NCI-H748 treated with DMSO at 0.1 percent for 48 hours (cell line): ENCODE results near the gene TRAPPC13.
"Not testable (repeated sequence)": the region's sequence is repeated elsewhere in the genome, so short reads cannot be mapped to it uniquely, and the experiment has no call there.

Experiments
- DNase-seq: peaks from one replicate; lab custom pipeline; 2025; lab: John Stamatoyannopoulos, UW

The TRAPPC13 gene, protein sequence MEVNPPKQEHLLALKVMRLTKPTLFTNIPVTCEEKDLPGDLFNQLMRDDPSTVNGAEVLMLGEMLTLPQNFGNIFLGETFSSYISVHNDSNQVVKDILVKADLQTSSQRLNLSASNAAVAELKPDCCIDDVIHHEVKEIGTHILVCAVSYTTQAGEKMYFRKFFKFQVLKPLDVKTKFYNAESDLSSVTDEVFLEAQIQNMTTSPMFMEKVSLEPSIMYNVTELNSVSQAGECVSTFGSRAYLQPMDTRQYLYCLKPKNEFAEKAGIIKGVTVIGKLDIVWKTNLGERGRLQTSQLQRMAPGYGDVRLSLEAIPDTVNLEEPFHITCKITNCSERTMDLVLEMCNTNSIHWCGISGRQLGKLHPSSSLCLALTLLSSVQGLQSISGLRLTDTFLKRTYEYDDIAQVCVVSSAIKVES

DNA sequence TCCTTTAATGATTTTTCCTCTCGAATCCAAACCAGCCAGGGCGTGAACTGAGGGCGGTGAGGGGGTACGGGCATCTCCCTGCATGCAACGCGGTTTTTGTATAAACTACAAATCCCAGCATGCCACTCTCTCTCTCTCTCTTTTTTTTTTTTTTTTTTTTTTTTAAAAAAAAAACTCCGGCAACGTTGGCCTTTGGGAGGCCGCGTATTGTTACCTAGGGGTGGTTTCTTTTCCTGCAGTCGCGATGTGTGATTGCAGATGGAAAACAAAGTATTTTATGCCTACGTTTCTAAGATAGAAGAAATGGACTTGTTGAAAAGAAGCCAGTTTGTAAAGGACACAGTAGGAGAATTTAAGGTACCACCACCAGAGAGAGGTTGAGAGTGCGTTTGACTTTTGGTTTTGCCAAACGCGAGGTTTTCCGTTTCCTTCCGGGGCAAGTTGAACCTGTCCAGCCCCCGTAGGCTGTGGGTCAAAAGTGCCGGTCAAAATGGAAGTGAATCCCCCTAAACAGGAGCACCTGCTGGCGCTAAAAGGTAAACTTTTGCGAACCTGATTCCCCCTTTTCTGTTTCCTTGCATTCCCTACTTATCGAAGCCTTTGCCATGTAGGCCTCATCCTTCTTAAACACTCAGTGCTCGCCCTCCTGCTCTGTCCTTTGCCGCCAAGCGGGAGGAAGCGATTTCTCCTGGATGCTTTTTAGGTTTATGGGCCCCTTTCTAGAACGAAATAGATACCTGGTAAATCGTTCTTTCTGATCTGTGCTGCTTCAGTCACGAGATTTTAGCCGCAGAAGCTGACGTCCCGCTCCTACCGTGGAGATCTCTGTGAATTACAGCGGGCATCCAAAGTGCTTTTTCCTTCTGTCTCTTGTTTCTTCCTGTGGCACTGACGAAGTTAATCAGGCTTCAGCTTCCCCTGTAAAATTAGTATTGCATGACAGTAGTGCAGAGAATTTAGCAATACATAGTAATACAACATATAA, at the start of gene TRAPPC13, which contains the start of gene SHLD3:
Gene TRAPPC13, plus strand, starts transcription at position 457 of the 985 bp plus-strand sequence. Its CDS starts 34 bp downstream, at position 491.
Gene SHLD3, plus strand, starts transcription at position 457 of the 985 bp plus-strand sequence. CDS start 4,561 bp downstream, outside the sequence.
- DNase-seq: peak; percentile 94

DNA sequence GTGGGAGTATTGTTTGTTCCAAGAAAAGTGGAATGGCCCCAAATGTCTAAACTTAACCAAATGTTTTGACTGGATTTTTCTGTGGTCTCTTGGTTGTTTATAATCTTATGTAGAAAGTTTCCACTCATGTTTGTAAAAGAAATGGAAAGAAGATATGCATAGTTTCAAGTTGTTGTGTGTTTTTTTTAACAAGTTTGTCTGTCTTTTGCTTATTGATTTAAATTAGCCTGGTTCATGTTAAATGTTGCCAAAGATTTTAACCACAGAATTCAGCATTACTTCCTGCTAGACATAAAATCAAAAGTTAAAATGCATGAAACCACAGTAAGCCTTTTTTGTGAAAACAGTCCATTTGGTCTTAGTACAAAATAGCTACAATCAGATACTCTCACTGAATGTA, 47.7 kb upstream of the TRAPPC13 start:
- DNase-seq: no peak

DNA sequence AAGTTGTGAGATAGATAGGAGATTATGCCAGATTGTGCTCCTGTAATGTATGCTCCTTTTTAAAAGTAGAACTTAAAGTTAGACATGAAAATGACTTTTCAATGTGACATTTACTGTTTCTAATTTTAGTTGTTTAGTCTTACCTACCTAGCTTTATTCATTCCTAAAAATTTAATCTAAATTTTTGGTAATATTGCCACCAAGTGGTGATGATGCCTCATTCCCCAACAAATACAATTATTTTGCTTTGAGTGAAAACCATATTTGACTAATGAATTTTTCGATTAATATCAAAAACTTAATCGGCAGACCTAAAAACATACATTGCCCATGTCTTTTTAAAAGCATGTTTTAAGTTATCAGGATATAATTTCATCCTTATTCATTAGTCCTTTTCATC, 36.1 kb upstream of the TRAPPC13 start:
- DNase-seq: no peak

DNA sequence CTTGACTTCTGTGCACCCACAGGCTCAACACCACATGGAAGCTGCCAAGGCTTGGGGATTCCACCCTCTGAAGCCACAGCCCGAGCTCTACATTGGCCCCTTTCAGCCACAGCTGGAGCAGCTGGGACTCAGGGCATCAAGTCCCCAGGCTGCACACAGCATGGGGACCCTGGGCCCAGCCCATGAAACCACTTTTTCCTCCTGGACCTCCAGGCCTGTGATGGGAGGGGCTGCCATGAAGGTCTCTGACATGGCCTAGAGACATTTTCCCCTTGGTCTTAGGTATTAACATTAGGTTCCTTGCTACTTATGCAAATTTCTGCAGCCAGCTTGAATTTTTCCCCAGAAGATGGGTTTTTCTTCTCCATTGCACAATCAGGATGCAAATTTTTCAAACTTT, 23.1 kb upstream of the TRAPPC13 start:
- not testable (repeated sequence) for DNase-seq

DNA sequence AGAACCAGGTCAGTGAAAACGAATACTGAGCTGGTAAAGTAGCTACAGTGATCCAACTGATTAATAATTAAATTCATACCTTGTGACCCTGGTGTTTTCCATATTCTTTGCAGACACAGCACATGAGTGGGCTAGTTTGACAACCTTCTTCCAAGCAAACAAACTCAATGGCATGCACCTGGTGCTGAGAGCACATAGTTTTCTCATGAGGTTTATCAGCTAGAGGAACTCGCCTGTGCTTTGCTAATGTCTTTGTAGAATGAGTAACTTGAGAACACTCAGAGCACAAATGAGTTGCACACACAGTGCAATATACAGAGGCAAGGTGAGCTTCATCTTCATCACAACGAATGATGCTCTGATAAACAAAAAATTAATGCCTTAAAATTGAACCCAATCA, 13.3 kb upstream of the TRAPPC13 start:
- DNase-seq: no peak

DNA sequence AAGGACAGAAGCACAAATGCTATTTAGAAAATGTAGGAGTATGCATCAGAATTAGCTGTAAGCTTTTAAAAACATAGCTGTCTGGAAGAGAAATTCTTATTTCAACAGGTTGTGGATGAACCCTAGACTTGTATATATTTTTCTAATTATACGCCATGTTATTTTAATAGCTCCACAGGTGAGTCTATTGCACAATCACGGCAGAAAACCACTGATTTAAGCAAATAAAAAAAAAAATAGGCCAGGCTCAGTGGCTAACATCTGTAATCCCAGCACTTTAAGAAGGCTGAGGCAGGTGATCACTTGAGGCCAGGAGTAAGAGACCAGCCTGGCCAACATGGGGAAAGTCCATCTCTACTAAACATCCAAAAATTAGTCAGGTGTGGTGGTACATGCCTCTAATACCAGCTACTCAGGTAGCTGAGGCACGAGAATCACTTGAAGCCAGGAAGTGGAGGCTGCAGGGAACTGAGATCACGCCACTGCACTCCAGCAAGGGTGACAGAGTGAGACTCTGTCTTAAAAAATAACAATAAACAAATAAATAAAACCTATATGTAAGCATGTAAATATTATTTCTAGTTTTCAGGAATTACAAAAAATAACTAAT, 12.4 kb upstream of the TRAPPC13 start:
- DNase-seq: no peak

DNA sequence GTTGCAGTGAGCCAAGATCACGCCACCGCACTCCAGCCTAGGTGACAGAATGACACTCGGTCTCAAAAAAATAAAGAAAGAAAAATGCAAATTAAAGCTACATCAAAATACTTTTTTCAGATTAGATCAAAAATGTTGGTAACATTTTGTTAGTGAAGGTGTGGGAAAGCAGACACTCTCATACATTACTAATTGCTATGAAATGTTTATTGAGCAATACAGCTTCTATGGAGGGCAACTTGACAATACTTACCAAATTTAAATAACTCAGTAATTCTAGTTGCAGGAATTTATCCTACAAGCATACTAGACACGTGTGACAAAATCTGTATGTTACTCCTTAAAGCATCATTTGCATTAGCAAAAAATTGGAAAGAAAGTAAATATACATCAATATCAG, 4.8 kb upstream of the TRAPPC13 start:
- DNase-seq: no peak

DNA sequence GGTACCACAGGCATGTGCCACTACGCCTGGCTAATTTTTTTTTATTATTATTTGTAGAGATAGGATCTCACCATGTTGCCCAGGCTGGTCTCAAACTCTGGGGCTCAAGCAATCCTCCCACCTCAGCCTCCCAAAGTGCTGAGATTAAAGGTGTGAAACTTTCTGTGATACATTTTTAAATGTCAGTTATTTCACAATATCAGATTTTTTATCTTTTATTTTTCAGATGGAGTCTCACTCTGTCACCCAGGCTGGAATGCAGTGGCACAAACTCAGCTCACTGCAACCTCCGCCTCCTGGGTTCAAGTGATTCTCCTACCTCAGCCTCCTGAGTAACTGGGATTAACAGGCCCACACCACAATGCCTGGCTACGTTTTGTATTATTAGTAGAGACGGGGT, 2.9 kb upstream of the TRAPPC13 start:
- not testable (repeated sequence) for DNase-seq

DNA sequence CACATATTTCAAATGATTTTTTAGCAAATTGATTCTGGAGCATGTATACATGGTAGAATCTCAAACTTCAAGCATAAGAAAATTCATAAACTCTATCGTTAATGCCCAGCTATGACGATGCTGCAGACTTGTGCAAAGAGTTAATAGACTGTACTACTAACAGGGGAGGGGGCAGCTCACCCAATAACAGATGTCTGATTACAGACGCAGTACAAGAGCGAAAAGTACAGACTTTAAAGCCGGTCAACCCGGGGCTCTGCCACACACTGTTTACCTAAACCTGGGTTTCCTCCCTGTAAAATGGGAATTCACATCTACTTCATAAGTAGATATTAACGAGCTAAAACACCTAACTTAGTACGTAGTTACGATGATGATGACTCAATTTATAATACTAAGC, 1.3 kb upstream of the TRAPPC13 start:
- no peak for DNase-seq

DNA sequence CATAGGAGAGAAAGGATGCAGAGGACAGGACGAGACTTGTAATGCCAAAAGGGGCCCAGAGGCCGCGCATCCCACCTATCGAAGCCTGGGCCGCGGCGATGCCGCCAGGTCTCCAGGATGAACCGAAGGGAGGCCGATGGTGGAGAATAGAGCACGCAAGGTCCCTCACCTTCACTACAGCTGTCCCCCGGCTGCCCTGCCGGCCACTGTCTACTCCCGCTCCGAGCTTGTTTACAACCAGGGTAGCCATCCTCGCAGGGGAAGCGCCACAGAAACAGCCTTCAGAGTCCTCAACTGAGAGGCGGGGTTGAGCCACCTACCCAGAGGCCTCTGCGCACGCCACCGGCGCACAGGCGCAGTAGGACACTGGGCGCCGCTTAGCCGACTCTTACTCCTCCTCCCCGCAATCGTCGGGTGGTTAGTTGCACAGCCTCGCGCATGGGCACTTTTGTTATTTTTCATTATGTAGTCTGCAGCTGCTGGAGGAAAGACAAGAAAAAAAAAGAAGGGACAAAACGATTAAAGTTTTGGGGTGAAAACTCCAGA, 729 bp upstream of the TRAPPC13 start, which contains the start of gene TRIM23:
Gene TRIM23, minus strand, starts transcription at position 309 of the 546 bp plus-strand sequence. Its CDS starts 59 bp downstream, at position 250.
- DNase-seq: peak; percentile 94

DNA sequence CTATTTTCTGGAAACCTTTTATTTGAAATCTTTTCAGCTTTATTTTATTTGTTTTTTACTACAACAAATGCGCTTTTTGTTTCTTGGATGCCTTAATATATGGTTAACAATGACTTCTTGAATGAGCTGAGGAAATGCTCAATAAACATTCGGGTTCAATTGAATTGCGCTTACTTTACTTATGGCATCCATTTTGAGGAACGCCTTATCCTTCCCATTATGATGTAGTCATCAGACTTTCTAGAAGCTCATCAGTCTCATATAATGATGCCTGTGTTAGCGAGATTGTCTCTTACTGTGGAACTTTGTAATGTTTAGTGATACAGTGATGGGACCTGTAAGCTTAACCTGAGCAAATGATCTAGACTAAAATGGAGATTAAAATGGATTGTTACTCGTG, 916 bp downstream of the TRAPPC13 start:
- no peak for DNase-seq

DNA sequence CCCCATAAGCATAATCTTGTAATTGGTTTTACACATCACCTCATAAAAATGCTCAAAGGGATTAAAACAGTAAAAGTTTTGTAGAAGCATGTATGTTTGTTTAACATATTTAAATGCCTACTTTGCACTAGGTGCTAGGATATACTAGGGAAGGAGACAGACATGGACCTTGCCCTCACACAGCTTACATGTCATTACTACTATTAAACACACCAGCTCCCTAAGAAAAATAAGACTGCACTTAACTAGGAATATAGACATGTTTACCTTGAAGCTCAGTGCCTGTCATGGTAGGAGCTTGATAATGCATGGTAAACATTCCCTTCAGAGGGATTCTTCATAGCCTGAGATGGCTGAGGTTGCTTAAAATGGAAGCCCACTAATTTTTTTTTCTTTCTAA, 6.2 kb downstream of the TRAPPC13 start:
- DNase-seq: no peak

DNA sequence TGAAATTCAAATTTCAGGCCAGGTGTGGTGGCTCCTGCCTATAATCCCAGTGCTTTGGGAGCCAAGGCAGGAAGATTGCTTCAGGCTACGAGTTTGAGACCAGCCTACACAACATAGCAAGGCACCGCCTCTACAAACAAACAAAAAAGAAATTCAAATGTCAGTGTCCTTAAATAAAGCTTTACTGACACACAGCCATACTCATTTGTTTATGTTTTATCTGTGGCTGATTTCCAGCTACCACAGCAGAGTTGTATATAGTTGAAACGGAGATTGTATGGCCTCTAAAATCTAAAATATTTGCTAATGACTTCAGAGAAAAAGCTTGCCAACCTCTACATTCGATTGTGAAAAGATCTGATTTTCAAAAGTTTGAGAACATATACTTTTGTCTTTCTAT, 15.4 kb downstream of the TRAPPC13 start:
- no peak for DNase-seq

DNA sequence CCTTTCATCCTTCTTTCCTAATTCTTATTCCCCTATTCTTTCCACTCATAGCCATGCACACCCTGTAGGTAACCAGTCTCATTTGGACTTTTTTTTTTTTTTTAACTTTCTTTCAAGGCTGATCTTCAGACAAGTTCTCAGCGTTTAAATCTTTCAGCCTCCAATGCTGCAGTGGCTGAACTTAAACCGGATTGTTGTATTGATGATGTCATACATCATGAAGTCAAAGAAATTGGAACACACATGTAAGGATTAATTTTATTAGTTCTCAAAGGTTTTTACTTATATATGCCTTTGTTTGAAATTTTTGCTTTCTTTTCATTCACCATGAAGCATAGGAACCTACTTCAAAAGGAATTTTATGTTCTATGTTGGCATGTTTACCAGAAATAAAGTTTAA, 22.1 kb downstream of the TRAPPC13 start:
- DNase-seq: no peak

DNA sequence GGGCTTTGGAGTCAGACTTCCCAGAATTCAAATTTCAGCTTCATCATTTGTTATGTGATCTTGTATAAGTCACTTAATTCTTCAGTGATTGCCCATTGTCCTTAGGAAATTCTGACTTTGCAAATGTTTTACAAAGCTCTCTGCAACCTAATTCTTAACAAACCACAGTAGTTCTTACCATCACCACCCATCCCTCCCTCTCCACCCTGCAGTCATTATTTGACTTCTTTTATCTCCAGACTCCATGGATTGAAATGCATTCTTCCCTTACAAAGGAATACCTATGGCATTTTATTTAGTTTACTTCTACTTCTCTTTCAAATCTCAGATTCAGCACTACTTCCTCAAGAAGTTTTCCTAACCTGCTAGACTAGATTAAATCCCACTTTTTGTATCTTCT, 23.1 kb downstream of the TRAPPC13 start:
- no peak for DNase-seq

DNA sequence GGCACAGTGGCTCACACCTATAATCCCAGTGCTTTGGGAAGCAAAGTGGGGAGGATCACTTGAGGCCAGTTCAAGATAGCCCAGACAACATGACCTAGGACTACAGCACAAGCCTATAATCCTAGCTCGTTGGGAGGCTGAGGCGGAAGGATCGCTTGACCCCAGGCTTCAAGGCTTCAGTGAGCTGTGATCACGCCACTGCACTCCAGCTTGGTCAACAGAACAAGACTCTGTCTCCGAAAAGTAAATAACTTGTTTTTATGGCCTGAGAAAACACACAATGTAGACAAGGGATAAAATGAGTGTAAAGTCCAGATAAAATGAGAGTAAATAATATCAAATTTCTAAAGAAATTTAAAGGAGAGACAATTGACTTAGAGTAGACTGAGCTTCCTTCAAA, 26.3 kb downstream of the TRAPPC13 start:
- DNase-seq: no peak

DNA sequence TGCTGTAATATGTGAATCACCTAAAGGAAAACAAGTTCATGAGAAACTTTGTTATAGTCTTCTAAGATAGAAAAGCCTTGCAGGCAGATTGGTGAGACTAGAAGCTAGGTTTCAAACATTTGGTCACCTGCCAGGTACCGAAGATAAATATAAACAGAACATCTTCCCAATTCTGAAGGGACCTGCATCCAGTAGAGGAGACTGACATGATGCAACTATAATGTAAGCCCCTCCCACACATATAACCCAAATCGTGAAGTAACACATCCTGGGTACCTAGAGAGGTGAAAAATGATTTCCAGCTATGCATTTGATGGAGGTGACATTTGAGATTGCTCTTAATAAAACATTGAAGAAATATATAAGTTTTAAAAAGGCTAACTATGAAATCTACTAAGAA, 29.9 kb downstream of the TRAPPC13 start:
- no peak for DNase-seq

DNA sequence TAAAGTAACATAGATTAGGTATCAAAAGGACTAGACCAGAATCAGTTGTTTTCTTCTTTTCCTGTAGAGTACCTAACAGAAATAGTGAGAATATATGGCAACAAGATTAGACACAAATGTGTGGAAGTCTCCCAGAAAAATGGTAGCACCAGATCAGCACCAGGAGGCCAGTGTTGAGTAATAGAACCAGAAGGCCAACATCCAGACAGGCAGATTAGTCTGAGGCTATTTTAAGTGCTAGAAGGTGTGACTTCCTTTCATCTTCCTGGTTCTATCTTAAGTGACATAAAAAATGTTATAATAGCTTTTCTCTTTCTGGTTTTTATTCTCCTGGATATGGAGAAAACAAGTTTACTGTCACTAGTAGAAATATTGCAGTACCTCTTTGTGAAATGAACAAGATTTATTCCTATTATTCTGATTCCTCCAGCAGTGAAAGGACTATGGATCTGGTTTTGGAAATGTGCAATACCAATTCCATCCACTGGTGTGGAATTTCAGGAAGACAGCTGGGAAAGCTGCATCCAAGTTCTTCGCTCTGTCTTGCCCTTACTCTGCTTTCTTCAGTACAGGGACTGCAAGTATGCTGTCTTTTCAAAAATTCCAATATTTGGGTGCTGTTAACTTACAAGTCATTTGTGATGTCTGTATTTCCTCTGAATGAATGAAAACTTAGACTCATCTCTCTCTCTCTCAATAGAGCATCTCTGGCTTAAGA, 39.1 kb downstream of the TRAPPC13 start:
- DNase-seq: no peak

DNA sequence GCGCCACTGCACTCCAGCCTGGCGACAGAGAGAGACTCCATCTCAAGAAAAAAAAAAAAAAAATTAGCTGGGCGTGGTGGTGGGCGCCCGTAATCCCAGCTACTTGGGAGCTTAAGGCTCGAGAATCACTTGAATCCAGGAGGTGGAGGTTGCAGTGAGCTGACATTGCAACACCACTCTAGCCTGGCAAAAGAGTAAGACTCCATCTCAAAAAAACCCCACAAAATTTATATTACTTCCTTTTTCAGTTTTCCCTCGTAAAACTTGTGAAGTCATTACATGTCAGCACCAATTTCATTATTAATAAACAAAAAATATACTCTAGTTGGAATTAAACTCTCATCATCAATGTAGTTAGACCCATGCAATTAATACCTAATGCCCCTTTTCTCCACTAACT, 43.9 kb downstream of the TRAPPC13 start:
- DNase-seq: no peak

DNA sequence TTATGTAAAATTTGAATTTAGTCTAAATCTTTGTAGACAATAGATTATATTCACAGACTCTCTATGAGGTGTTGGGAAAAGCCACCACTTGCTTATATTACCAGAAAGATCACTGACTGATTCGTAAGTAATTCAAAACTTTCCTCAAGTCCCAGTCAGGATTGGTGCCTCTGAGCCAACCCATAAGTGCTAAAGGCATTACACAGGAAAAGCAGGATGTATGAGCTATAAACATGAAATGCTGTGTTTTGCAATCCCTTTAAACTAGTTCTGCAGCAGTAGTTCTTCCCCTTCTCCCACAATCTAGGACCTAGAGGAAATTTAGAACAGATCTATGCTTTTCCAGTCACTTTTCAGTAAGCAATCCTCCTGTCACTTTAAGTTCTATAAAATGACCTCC, 48.0 kb downstream of the TRAPPC13 start:
- no peak for DNase-seq

DNA sequence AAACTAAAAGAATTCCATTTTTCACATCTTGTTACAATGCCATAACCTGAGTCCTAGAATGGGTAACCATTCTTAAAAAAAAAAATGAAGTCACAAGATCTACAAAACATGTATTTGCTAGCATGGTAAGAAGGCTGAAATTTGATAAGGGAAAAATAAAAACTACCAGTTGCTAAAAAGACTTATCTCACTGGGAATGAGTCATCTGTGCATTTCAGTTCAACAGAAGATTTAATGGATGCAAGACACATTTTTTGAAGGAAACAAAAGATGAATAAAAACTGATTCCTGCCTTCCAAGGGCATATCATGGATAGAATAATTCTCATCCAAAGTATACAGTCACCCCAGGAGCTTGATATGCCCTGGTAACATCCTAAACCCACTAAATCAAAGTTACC, 49.9 kb downstream of the TRAPPC13 start:
- no peak for DNase-seq
